ENCODE results near the gene YTHDF1. TPM values are rescaled to one million over a fixed set of nuclear protein-coding genes. Genes with fewer than 3 reads are reported as not detected.
A peak's percentile ranks its signal among the peaks of the same experiment; 100 is the strongest.

YTHDF1 gene
- polyA plus RNA-seq, 1 donor from 2014 or later = 36.9 TPM

DNA sequence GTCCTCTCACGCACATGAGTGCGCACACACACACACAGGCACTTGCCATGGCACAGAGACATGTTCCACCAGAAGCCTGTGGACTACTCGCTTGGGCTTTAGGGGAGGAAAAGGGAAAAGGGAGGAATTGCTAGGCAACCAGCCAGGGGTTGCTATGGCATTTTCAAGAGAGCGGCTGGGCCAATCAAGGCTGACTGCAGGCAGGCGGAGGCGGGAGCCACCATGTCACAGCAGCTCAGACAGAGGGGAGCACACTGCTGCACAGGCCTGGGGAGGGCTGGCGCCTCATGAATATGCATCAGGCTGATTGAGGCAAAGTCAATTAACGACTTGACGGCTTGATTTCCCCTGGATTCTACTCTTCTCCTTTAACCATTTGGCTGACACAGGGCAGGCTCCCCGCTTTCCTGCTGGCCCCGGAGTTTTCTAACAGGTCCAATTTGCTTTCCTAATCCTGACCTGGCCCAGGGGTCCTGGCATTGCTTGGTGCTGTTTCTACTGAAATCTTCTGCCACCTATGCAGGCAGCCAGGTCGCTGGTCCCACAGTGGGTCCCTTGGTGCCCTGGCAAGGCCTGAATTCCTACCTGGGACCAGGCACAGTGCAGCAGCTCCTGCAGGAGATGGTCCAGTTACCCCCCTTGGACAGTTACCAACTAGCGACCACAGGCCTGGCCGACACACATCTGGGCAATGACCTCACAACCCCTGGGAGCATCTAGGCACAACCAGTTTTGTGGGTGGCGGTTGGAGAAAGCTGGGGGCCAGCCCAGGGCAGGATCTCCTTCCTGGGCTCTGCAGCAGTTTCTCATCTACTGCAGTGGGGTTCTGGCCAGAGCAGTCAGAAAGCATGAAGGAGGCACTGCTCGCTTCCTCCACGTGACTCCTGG is 52.1 kb downstream of the YTHDF1 start:
- H3K79me2 ChIP-seq (replicated peaks; ENCODE audit: insufficient read depth, low read length) = no peaks in the 10 kb centered on the region
- no peaks in the 10 kb centered on the region for H3K27me3 ChIP-seq (ENCODE audit: insufficient read depth, low read depth, low read length)
- H3K27ac ChIP-seq (ENCODE audit: low read length) = peak overlapping the region; percentile 82
- no peaks in the 10 kb centered on the region for H3K36me3 ChIP-seq (ENCODE audit: insufficient read depth, low read length)
- H3K4me2 ChIP-seq (ENCODE audit: low read length) = peak overlapping the region; percentile 10
- H3K9ac ChIP-seq (ENCODE audit: low read length) = peak overlapping the region; percentile 56
- no peaks in the 10 kb centered on the region for H3K9me2 ChIP-seq (ENCODE audit: insufficient read depth, low read length)
- no peaks in the 10 kb centered on the region for H3F3A ChIP-seq (ENCODE audit: insufficient read depth, low read length, poor library complexity, severe bottlenecking)
- peak overlapping the region; percentile 51 for H3K4me3 ChIP-seq (ENCODE audit: low read length)
- H3K9me3 ChIP-seq (ENCODE audit: low read length) = no peaks in the 10 kb centered on the region
- H4K20me1 ChIP-seq (ENCODE audit: insufficient read depth) = no peaks in the 10 kb centered on the region
- no peak overlapping the region for H2AFZ ChIP-seq (ENCODE audit: low read depth, low read length)
- TF ChIP-seq SMC3 (conservative IDR thresholded peaks at IDR 0.05; ENCODE audit: poor library complexity) = peak; percentile 18
- no peak for TF ChIP-seq CTCF (IDR thresholded peaks at IDR 0.05; ENCODE audit: poor library complexity, severe bottlenecking)
- peak; percentile 19 for TF ChIP-seq REST (IDR thresholded peaks at IDR 0.05; ENCODE audit: borderline replicate concordance)
- no peak for TF ChIP-seq TAF1 (IDR thresholded peaks at IDR 0.05; ENCODE audit: low read depth)
- no peak for TF ChIP-seq EZH2 (IDR thresholded peaks at IDR 0.05; ENCODE audit: borderline replicate concordance, insufficient read depth, low read length, poor library complexity, severe bottlenecking)
- peak; percentile 45 for TF ChIP-seq MXI1 (conservative IDR thresholded peaks at IDR 0.05; ENCODE audit: poor library complexity, severe bottlenecking)
- peak; percentile 48 for TF ChIP-seq POLR2AphosphoS5 (IDR thresholded peaks at IDR 0.05)
- no peak for TF ChIP-seq RAD21 (conservative IDR thresholded peaks at IDR 0.05)
- TF ChIP-seq EP300 (conservative IDR thresholded peaks at IDR 0.05; ENCODE audit: poor library complexity, severe bottlenecking) = peak; percentile 41

DNA sequence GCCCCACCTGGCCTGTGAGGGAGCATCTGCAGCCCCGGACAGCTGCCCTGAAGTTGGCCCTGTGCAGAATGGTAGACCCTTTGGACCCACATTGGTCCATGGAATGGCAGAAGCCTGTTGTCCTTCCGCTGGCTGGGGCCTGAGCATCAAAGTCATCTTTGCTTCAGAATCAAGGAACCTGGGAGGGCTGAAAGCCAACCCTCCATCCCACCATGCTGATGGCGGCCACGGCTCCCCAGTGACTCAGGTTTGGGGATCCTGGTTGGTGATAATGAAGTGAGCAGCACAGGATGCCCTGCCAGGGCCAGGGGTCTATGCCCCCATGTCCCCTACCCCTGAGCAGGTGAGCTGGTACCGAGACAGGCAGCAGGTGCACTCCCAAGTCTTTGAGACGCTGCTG is 52.8 kb downstream of the YTHDF1 start:
- H4K20me1 ChIP-seq (ENCODE audit: insufficient read depth) = no peaks in the 10 kb centered on the region
- no peaks in the 10 kb centered on the region for H3K27me3 ChIP-seq (ENCODE audit: insufficient read depth, low read depth, low read length)
- no peaks in the 10 kb centered on the region for H3F3A ChIP-seq (ENCODE audit: insufficient read depth, low read length, poor library complexity, severe bottlenecking)
- no peak for TF ChIP-seq EP300 (conservative IDR thresholded peaks at IDR 0.05; ENCODE audit: poor library complexity, severe bottlenecking)
- TF ChIP-seq EZH2 (IDR thresholded peaks at IDR 0.05; ENCODE audit: borderline replicate concordance, insufficient read depth, low read length, poor library complexity, severe bottlenecking) = no peak
- TF ChIP-seq MXI1 (conservative IDR thresholded peaks at IDR 0.05; ENCODE audit: poor library complexity, severe bottlenecking) = no peak
- TF ChIP-seq SMC3 (conservative IDR thresholded peaks at IDR 0.05; ENCODE audit: poor library complexity) = no peak
- no peak for TF ChIP-seq REST (IDR thresholded peaks at IDR 0.05; ENCODE audit: borderline replicate concordance)
- peak; percentile 33 for TF ChIP-seq TAF1 (IDR thresholded peaks at IDR 0.05; ENCODE audit: low read depth)
- TF ChIP-seq RAD21 (conservative IDR thresholded peaks at IDR 0.05) = no peak
- no peak for TF ChIP-seq CTCF (IDR thresholded peaks at IDR 0.05; ENCODE audit: poor library complexity, severe bottlenecking)
- H3K4me2 ChIP-seq (ENCODE audit: low read length) = no peak overlapping the region
- H3K36me3 ChIP-seq (ENCODE audit: insufficient read depth, low read length) = no peaks in the 10 kb centered on the region
- H3K9ac ChIP-seq (ENCODE audit: low read length) = peak overlapping the region; percentile 52
- H2AFZ ChIP-seq (ENCODE audit: low read depth, low read length) = no peak overlapping the region
- H3K9me2 ChIP-seq (ENCODE audit: insufficient read depth, low read length) = no peaks in the 10 kb centered on the region
- H3K27ac ChIP-seq (ENCODE audit: low read length) = peak overlapping the region; percentile 82
- no peaks in the 10 kb centered on the region for H3K79me2 ChIP-seq (replicated peaks; ENCODE audit: insufficient read depth, low read length)
- peak overlapping the region; percentile 51 for H3K4me3 ChIP-seq (ENCODE audit: low read length)
- no peaks in the 10 kb centered on the region for H3K9me3 ChIP-seq (ENCODE audit: low read length)

All from neural cell (in vitro differentiated cells).